B cell (primary cell): ENCODE data around the gene TECPR2. TPM values are rescaled to one million over a fixed set of nuclear protein-coding genes. Genes with fewer than 3 reads are reported as not detected.

Experiments used
- ATAC-seq: fragments of 200-7000 bp; cut with Tn5 transposase; one replicate; pipeline ENCODE4 v1.10.0; 2021; ENCODE audit warnings: low read depth, mild to moderate bottlenecking, moderate number of reproducible peaks, moderate library complexity
- CTCF ChIA-PET: fragments of 350-600 bp; sonication (Branson Sonifier 250); formaldehyde crosslinking; loops from one replicate; lab custom pipeline; 2021; ENCODE audit warnings: antibody characterized with exemption, inconsistent platforms; lab: Charles Lee
- POLR2A ChIA-PET: fragments of 350-600 bp; sonication (Branson Sonifier 250); formaldehyde crosslinking; loops from one replicate; lab custom pipeline; 2021; ENCODE audit warnings: antibody characterized with exemption; lab: Charles Lee
- DNase-seq: peaks from one replicate; pipeline ENCODE4 v3.0.0; 2013
- H2AFZ ChIP-seq: 2 replicates; pipeline ENCODE4 v1.6.1; 2012; ENCODE audit warnings: mild to moderate bottlenecking, low read depth, low read length; ENCODE audit not compliant: insufficient read depth, poor library complexity, severe bottlenecking
- H3K27ac ChIP-seq, 2 donors: 1 replicate in 1 of 2; 2 replicates in 1 of 2; pipeline ENCODE4 v1.5.1; 2012 to 2013; ENCODE audit warnings: low read length in 2 of 2, mild to moderate bottlenecking in 2 of 2, moderate library complexity in 1 of 2
- H3K27me3 ChIP-seq, 4 experiments: fragments of 200-600 bp in 1 of 4; sonication (generic) in 1 of 4; replicated peaks in 1 of 4; 1 replicate in 2 of 4; 2 replicates in 2 of 4; pipeline versions ENCODE4 v1.6.1 to v1.7.0; 2013 to 2016; ENCODE audit warnings: low read length in 3 of 4, mild to moderate bottlenecking in 2 of 4, mixed read lengths in 1 of 4, moderate library complexity in 1 of 4; ENCODE audit not compliant: insufficient read depth in 4 of 4, control insufficient read depth in 3 of 4; ENCODE audit errors: control extremely low read depth in 1 of 4
- H3K36me3 ChIP-seq, 2 experiments: replicated peaks in 1 of 2; 1 replicate in 1 of 2; 2 replicates in 1 of 2; pipeline versions ENCODE4 v1.6.1 to v1.7.1; 2013; ENCODE audit warnings: low read length in 1 of 2; ENCODE audit not compliant: insufficient read depth in 2 of 2, control insufficient read depth in 1 of 2; ENCODE audit errors: control extremely low read depth in 1 of 2, extremely low read depth in 1 of 2
- H3K4me1 ChIP-seq, 2 donors: fragments of 200-600 bp in 1 of 2; sonication (generic) in 1 of 2; 1 replicate in 1 of 2; 2 replicates in 1 of 2; pipeline versions ENCODE4 v1.5.1 to v1.6.1; 2013 to 2017; ENCODE audit warnings: low read length in 2 of 2; ENCODE audit not compliant: control insufficient read depth in 2 of 2, insufficient read depth in 2 of 2
- H3K4me2 ChIP-seq: replicated peaks from 2 replicates; pipeline ENCODE3; 2012; ENCODE audit warnings: mild to moderate bottlenecking, low read depth, low read length; ENCODE audit not compliant: poor library complexity, severe bottlenecking
- H3K4me3 ChIP-seq, 5 experiments: fragments of 200-600 bp in 1 of 5; sonication (generic) in 1 of 5; 1 replicate in 3 of 5; 2 replicates in 2 of 5; pipeline versions ENCODE4 v1.5.1 to v1.7.0; 2011 to 2016; ENCODE audit warnings: low read length in 4 of 5, mild to moderate bottlenecking in 4 of 5, low read depth in 2 of 5, control low read depth in 1 of 5, moderate library complexity in 1 of 5; ENCODE audit not compliant: insufficient read depth in 1 of 5; ENCODE audit errors: control extremely low read depth in 1 of 5, extremely low read depth in 1 of 5
- H3K79me2 ChIP-seq: fragments of 200-600 bp; sonication (generic); one replicate; pipeline ENCODE4 v1.6.0; 2016; ENCODE audit warnings: low read length; ENCODE audit not compliant: control insufficient read depth, insufficient read depth
- H3K9ac ChIP-seq: fragments of 200-600 bp; sonication (generic); 2 replicates; pipeline ENCODE4 v1.6.1; 2017; ENCODE audit warnings: mild to moderate bottlenecking, low read length, moderate library complexity
- H3K9me3 ChIP-seq, 3 donors: one replicate each; pipeline versions ENCODE4 v1.6.1 to v1.7.1; 2013; ENCODE audit warnings: low read length in 2 of 3; ENCODE audit not compliant: control insufficient read depth in 2 of 3, insufficient read depth in 1 of 3; ENCODE audit errors: control extremely low read depth in 1 of 3
- H4K20me1 ChIP-seq: 2 replicates; pipeline ENCODE4 v1.6.0; 2012; ENCODE audit warnings: mild to moderate bottlenecking, low read length; ENCODE audit not compliant: insufficient read depth, control insufficient read depth, poor library complexity, severe bottlenecking
- H3K27ac Mint-ChIP-seq: one replicate; pipeline ENCODE4 v1.8.0; 2021; ENCODE audit warnings: mixed read lengths
- H3K27me3 Mint-ChIP-seq: one replicate; pipeline ENCODE4 v1.8.0; 2021; ENCODE audit warnings: mixed read lengths
- H3K4me1 Mint-ChIP-seq: one replicate; pipeline ENCODE4 v1.8.0; 2021; ENCODE audit warnings: mixed read lengths
- H3K4me3 Mint-ChIP-seq: one replicate; pipeline ENCODE4 v1.8.0; 2021; ENCODE audit warnings: mixed read lengths
- H3K9me3 Mint-ChIP-seq: one replicate; pipeline ENCODE4 v1.8.0; 2022; ENCODE audit warnings: mixed read lengths; ENCODE audit not compliant: insufficient read depth
- CTCF ChIP-seq: fragments of 200-600 bp; IDR thresholded peaks from one replicate; pipeline ENCODE4 v1.8.0; 2022; ENCODE audit warnings: antibody characterized with exemption, mild to moderate bottlenecking
- EZH2 ChIP-seq: IDR thresholded peaks from 2 replicates; pipeline ENCODE4 v1.6.1; 2012; ENCODE audit warnings: borderline replicate concordance, low read depth, mild to moderate bottlenecking, moderate library complexity, low read length; ENCODE audit not compliant: insufficient read depth, poor library complexity, severe bottlenecking
- WGBS: methylation state at CpG from one replicate; pipeline ENCODE4 v1.1.5; 2013; ENCODE audit warnings: missing lambda C conversion rate; ENCODE audit not compliant: insufficient coverage; 5-methylcytosine and 5-hydroxymethylcytosine counted together
- intact Hi-C: fragments of 100-400 bp; cut with micrococcal nuclease; formaldehyde crosslinking; loops from one replicate; pipeline ENCODE4 v1.10.0; 2022
- polyA plus RNA-seq: library from polyadenylated mRNA; depleted of rRNA; stranded (reverse); fragments of >200 nt; gene quantifications from 2 replicates; pipeline ENCODE4 v1.2.3, GENCODE V29; 2012
- total RNA-seq, 2 donors: library from RNA; stranded (reverse); fragments of 120-200 nt in 1 of 2; gene quantifications; 1 replicate in 1 of 2; 2 replicates in 1 of 2; pipeline versions ENCODE4 v1.2.3 to v1.2.4, GENCODE V29; 2013 to 2022

Gene TECPR2
- total and polyA plus RNA-seq, 2 donors (not counting 1 experiment from before 2014, with no cell fraction given), result 4.7 to 10.8 TPM

DNA sequence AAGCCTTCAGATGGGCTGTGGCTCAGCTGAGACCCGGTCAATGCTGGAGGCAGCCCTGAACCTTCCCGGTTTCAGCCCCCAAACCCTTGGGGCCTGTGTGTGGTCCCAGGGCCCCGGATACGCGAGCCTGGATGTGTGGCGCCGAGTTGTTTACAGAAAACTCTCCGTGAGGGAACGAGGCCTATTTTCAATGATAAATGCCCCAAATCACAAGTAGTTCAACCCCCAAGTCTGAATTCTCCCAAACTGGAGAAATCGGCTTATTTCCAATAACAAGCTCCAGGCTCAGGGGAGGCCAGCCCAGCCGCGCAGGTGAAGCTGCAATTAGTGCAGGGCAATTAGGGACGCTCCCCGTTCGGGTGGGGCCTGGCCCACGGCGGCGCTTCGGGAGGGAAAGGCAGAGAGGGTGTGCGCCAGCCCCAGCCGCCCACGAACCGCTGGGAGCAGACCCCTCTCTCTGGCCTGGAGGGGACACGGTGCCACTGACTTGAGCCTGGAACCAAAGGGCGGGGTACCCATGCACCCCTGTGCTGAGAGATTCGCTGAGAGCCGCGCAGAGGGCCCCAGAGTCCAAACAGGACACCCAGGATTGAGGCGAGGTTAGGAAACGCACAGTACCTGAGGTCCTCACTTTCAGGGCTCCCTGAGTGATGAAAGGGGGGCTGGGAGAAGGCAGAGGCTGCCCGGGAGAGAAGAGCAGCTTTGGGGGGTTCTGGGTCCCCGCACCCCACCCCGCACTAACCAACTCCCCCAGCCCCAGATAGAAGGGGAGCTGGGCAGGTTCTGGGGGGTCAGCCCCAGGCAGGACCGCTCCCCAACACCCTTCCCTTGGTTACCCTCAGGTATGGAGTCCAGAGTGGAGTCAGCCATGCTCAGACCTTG lies 161.1 kb downstream of the TECPR2 start:
- Mint-ChIP-seq H3K4me3 (peak overlapping the region; percentile 71), H3K4me1 (peaks cover 27% of the 10 kb centered on the region), H3K27ac (peak overlapping the region; percentile 65), H3K9me3 (no peaks in the 10 kb centered on the region), H3K27me3 (no peaks in the 10 kb centered on the region)
- Histone ChIP-seq H2AFZ (peak overlapping the region; percentile 79), H3K79me2 (no peaks in the 10 kb centered on the region), H3K4me2 (peak overlapping the region; percentile 91), H4K20me1 (no peaks in the 10 kb centered on the region), H3K9me3 (no peaks in the 10 kb centered on the region), H3K27ac (peak overlapping the region; percentile 56 to 63), H3K9ac (peak overlapping the region; percentile 69), H3K4me1 (peaks cover 10 to 27% of the 10 kb centered on the region in 2 donors), H3K4me3 (peak overlapping the region in 4 of 5 experiments; percentile 59 to 71 (median 66)), H3K27me3 (no peaks in the 10 kb centered on the region), H3K36me3 (no peaks in the 10 kb centered on the region)
- intact Hi-C loops, result loop anchor here (1.0 to 10.0 kb wide), 6 partner anchors 15 to 394 kb away; partner anchors contain the start of genes ANKRD9 and ZNF839
- DNase-seq (no peak), ATAC-seq (no peak)
- POLR2A ChIA-PET, result interaction anchor here (0.6 to 1.3 kb wide), 4 partner anchors 60 to 255 kb away, joined by 3 read pairs; no protein-coding TSS in a partner anchor
- no peak for TF ChIP-seq CTCF
- no peak for TF ChIP-seq EZH2
- CTCF ChIA-PET, result interaction anchor here (0.7 to 3.1 kb wide), 16 partner anchors 7 to 171 kb away, joined by 3 to 32 read pairs (median 6); no protein-coding TSS in a partner anchor
- WGBS, result 52% methylated on average over 29 of the region's 34 CpGs
